Activated CD4-positive, alpha-beta T cell treated with anti-CD3 and anti-CD28 coated beads, Interleukin-2, amount 50 U/mL, for 24 hours (primary cell): ENCODE measurements around the gene APOL4.
"Not testable (repeated sequence)": the region's sequence is repeated elsewhere in the genome, so short reads cannot be mapped to it uniquely, and the experiment has no call there.

Experiments
- DNase-seq, 2 donors: peaks; one replicate each; pipeline ENCODE4 v3.0.0-alpha.2; 2020; ENCODE audit warnings: low read depth in 1 of 2, low spot score in 1 of 2

APOL4 gene

GRCh38 chr22:36208914-36209313 is 7.3 kb upstream of the APOL4 start:
- no peak for DNase-seq

GRCh38 chr22:36208162-36208765 is 6.7 kb upstream of the APOL4 start:
- DNase-seq, result no peak

- DNase-seq, result no peak
Observed at GRCh38 chr22:36206255-36206654, 4.6 kb upstream of the APOL4 start.

GRCh38 chr22:36205573-36205972 is 4.0 kb upstream of the APOL4 start:
- DNase-seq, result not testable (repeated sequence)

- no peak for DNase-seq
Observed at GRCh38 chr22:36204632-36205015, 3.0 kb upstream of the APOL4 start.

GRCh38 chr22:36204001-36204631 is 2.5 kb upstream of the APOL4 start:
- no peak for DNase-seq

GRCh38 chr22:36203441-36203840 is 1.8 kb upstream of the APOL4 start:
- not testable (repeated sequence) for DNase-seq

GRCh38 chr22:36202906-36203305 is 1.3 kb upstream of the APOL4 start:
- not testable (repeated sequence) for DNase-seq

GRCh38 chr22:36201025-36201424 is 584 bp downstream of the APOL4 start:
- DNase-seq, result not testable (repeated sequence)

GRCh38 chr22:36199001-36199551 is 2.5 kb downstream of the APOL4 start:
- no peak for DNase-seq

- DNase-seq, result no peak
Observed at GRCh38 chr22:36198536-36198935, 3.1 kb downstream of the APOL4 start.

- DNase-seq, result no peak
Observed at GRCh38 chr22:36197514-36198146, 4.0 kb downstream of the APOL4 start.

GRCh38 chr22:36197065-36197440 is 4.6 kb downstream of the APOL4 start:
- no peak for DNase-seq

- no peak for DNase-seq
Observed at GRCh38 chr22:36196254-36197064, 5.2 kb downstream of the APOL4 start.

- peak in 1 of 2 donors; percentile 30 for DNase-seq
Observed at GRCh38 chr22:36194971-36195370, 6.6 kb downstream of the APOL4 start.

- DNase-seq, result no peak
Observed at GRCh38 chr22:36194385-36194784, 7.2 kb downstream of the APOL4 start.

GRCh38 chr22:36193577-36193976 is 8.0 kb downstream of the APOL4 start:
- DNase-seq, result no peak

GRCh38 chr22:36193171-36193570 is 8.4 kb downstream of the APOL4 start:
- DNase-seq, result no peak

GRCh38 chr22:36192542-36192941 is 9.1 kb downstream of the APOL4 start:
- DNase-seq, result no peak

- DNase-seq, result no peak
Observed at GRCh38 chr22:36191106-36191836, 10.3 kb downstream of the APOL4 start.

- not testable (repeated sequence) for DNase-seq
Observed at GRCh38 chr22:36187862-36188261, 13.7 kb downstream of the APOL4 start.
